K562 (cell line): Measurements from ENCODE around the gene SH2D7. TPM values are rescaled to one million over a fixed set of nuclear protein-coding genes. Genes with fewer than 3 reads are reported as not detected.

Source experiments
- ELF4 ChIP-seq: fragments of 450-650 bp; formaldehyde crosslinking; IDR thresholded peaks from 2 replicates; pipeline ENCODE4 v1.4.0; 2022; ENCODE audit warnings: missing genetic modification characterization
- FOXJ2 ChIP-seq: fragments of 200-800 bp; sonication (Bioruptor generic); IDR thresholded peaks from 2 replicates; pipeline ENCODE4 v1.6.1; 2016; ENCODE audit warnings: missing genetic modification characterization, missing compliant biosample characterization
- FUS ChIP-seq: fragments of 200-400 bp; formaldehyde crosslinking; optimal IDR thresholded peaks from 2 replicates; pipeline ENCODE3; 2017; ENCODE audit warnings: low read depth, low read length
- LARP7 ChIP-seq: fragments of 450-650 bp; IDR thresholded peaks from 2 replicates; pipeline ENCODE4 v1.6.1; 2016
- RBM39 ChIP-seq: fragments of 200-400 bp; formaldehyde crosslinking; optimal IDR thresholded peaks from 2 replicates; pipeline ENCODE3; 2018; ENCODE audit warnings: low read depth, low read length
- STAT6 ChIP-seq: sonication (generic); formaldehyde crosslinking; IDR thresholded peaks from 2 replicates; pipeline ENCODE4 v1.8.1; 2023; ENCODE audit warnings: mild to moderate bottlenecking, missing genetic modification reagents
- ZBTB17 ChIP-seq: fragments of 450-650 bp; formaldehyde crosslinking; IDR thresholded peaks from 2 replicates; pipeline ENCODE4 v1.4.0; 2020; ENCODE audit warnings: mild to moderate bottlenecking
- ZNF133 ChIP-seq: fragments of 250-450 bp; sonication (Bioruptor Pico); IDR thresholded peaks from 2 replicates; pipeline ENCODE4 v1.4.0; 2020; ENCODE audit warnings: mild to moderate bottlenecking
- ZNF224 ChIP-seq: sonication (generic); formaldehyde crosslinking; IDR thresholded peaks from 2 replicates; pipeline ENCODE4 v1.8.0; 2022; ENCODE audit warnings: mild to moderate bottlenecking, missing genetic modification reagents
- ZNF239 ChIP-seq: fragments of 250-450 bp; sonication (Bioruptor Pico); IDR thresholded peaks from 2 replicates; pipeline ENCODE4 v1.4.0; 2020; ENCODE audit warnings: mild to moderate bottlenecking
- ZNF253 ChIP-seq: fragments of 250-450 bp; sonication (Bioruptor Pico); conservative IDR thresholded peaks from 2 replicates; pipeline ENCODE4 v1.6.1; 2021; ENCODE audit warnings: mild to moderate bottlenecking
- ZNF274 ChIP-seq: IDR thresholded peaks from 2 replicates; pipeline ENCODE4 v1.6.1; 2011; ENCODE audit warnings: low read depth, mild to moderate bottlenecking, low read length, moderate library complexity, borderline replicate concordance
- ZNF699 ChIP-seq: fragments of 250-450 bp; sonication (Bioruptor Pico); IDR thresholded peaks from 2 replicates; pipeline ENCODE4 v1.8.0; 2021; ENCODE audit warnings: mild to moderate bottlenecking, moderate library complexity; ENCODE audit not compliant: insufficient replicate concordance
- polyA plus RNA-seq, 8 experiments: library from polyadenylated mRNA; depleted of rRNA in 4 of 8; stranded (reverse) in 5 of 8; unstranded in 3 of 8; fragments of >200 nt; fragmentation: Nextera tagmentation in 2 of 8; fragmentation: Illumina TruSeq in 1 of 8; extraction: Ambion mirVana in 2 of 8; extraction: Trizol in 1 of 8; gene quantifications; 2 replicates each; pipeline versions ENCODE4 v1.2.1 to v1.2.3, GENCODE V29; 2011 to 2014; ENCODE audit warnings: inconsistent platforms in 1 of 8, missing spikeins in 1 of 8
- total RNA-seq, 7 experiments: library from RNA; depleted of rRNA in 6 of 7; stranded (reverse); fragments of >200 nt in 6 of 7; fragmentation: Illumina TruSeq in 2 of 7; extraction: Trizol in 2 of 7; gene quantifications; 2 replicates each; pipeline versions ENCODE4 v1.2.1 to v1.2.3, GENCODE V29; 2011 to 2021; ENCODE audit warnings: low replicate concordance in 1 of 7
- TF ChIP-seq, protein P1 (sequence below): fragments of 450-650 bp; formaldehyde crosslinking; IDR thresholded peaks from 2 replicates; pipeline ENCODE4 v1.4.0; 2022; ENCODE audit warnings: missing genetic modification characterization
- TF ChIP-seq, protein P2 (sequence below): fragments of 250-450 bp; sonication (Bioruptor Pico); IDR thresholded peaks from 2 replicates; pipeline ENCODE4 v1.4.0; 2020
- TF ChIP-seq, protein P3 (sequence below): fragments of 250-450 bp; sonication (Bioruptor Pico); IDR thresholded peaks from 2 replicates; pipeline ENCODE4 v1.4.0; 2020; ENCODE audit warnings: borderline replicate concordance

The SH2D7 gene
- total and polyA plus RNA-seq, 9 of the 15 experiments (the other 6 are each of a cell fraction or from before 2014, with no cell fraction given), result not detected

DNA sequence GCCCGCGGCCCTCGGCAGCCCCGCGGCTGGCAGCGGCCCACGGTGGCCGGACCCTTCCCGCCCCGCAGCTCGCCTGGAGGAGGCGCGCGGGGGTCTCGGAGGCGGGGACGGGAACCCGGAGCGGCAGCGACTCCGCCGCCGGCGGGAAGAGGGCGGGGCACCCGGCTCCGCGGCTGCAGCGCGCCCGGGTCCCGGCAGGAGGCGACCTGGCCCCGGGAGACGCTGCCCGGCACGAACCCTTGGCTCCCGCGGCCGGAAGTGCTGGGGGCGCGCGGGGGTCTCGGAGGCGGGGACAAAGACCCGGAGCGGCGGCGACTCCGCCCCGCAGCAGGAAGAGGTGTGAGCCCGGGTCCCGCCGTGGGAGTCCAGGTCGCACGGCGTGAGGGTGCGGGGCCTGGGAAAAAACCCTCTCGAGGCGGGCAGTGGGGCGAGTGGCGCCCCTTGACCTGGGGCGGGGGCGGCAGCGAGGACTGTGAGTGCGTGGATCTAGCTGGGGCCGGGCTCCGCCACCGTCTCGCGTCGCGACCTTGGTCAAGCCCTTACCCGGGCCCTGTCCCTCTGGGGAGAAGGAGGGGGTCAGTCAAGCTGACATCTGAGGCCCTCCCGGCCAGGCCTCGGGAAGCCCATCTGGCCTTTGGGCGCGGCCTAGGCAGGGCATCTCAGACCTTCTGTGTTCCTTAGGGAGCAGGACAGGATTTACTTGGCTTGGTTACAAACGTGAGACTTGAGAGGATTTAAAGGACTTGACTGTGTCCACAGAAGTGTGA is 39.1 kb downstream of the SH2D7 start, which contains the start of gene CIB2 (continued):
- TF ChIP-seq LARP7 (no peak), ZNF253 (CRISPR knock-in tag) (no peak), ZNF239 (CRISPR knock-in tag) (no peak), STAT6 (CRISPR knock-in tag) (no peak), FOXJ2 (no peak), ZNF274 (no peak), ZNF133 (CRISPR knock-in tag) (0 out of 2 replicates have a peak, but pooled peaks have one; percentile 49), ELF4 (CRISPR knock-in tag) (no peak), ZNF224 (CRISPR knock-in tag) (no peak), FUS (no peak), ZBTB17 (CRISPR knock-in tag) (peak; percentile 43; the same call in 1 of the 2 replicates), ZNF699 (CRISPR knock-in tag) (no peak), RBM39 (no peak)
- TF ChIP-seq, protein P1, sequence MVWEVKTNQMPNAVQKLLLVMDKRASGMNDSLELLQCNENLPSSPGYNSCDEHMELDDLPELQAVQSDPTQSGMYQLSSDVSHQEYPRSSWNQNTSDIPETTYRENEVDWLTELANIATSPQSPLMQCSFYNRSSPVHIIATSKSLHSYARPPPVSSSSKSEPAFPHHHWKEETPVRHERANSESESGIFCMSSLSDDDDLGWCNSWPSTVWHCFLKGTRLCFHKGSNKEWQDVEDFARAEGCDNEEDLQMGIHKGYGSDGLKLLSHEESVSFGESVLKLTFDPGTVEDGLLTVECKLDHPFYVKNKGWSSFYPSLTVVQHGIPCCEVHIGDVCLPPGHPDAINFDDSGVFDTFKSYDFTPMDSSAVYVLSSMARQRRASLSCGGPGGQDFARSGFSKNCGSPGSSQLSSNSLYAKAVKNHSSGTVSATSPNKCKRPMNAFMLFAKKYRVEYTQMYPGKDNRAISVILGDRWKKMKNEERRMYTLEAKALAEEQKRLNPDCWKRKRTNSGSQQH (CRISPR knock-in tag), result 0 out of 2 replicates have a peak, but pooled peaks have one; percentile 14
- TF ChIP-seq, protein P2, sequence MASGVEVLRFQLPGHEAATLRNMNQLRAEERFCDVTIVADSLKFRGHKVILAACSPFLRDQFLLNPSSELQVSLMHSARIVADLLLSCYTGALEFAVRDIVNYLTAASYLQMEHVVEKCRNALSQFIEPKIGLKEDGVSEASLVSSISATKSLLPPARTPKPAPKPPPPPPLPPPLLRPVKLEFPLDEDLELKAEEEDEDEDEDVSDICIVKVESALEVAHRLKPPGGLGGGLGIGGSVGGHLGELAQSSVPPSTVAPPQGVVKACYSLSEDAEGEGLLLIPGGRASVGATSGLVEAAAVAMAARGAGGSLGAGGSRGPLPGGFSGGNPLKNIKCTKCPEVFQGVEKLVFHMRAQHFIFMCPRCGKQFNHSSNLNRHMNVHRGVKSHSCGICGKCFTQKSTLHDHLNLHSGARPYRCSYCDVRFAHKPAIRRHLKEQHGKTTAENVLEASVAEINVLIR (CRISPR knock-in tag), result no peak
- TF ChIP-seq, protein P3, sequence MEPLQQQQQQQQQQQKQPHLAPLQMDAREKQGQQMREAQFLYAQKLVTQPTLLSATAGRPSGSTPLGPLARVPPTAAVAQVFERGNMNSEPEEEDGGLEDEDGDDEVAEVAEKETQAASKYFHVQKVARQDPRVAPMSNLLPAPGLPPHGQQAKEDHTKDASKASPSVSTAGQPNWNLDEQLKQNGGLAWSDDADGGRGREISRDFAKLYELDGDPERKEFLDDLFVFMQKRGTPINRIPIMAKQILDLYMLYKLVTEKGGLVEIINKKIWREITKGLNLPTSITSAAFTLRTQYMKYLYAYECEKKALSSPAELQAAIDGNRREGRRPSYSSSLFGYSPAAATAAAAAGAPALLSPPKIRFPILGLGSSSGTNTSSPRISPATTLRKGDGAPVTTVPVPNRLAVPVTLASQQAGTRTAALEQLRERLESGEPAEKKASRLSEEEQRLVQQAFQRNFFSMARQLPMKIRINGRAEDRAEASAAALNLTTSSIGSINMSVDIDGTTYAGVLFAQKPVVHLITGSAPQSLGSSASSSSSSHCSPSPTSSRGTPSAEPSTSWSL (CRISPR knock-in tag), result no peak
